Iris pigment epithelial cell (primary cell): ENCODE measurements around the gene UGT1A7.

Source experiments
- DNase-seq: peaks from one replicate; pipeline ENCODE4 v3.0.0-alpha.2; 2011; ENCODE audit warnings: low read depth

UGT1A7 gene

GRCh38 chr2:233817995-233818638 is 136.4 kb downstream of the UGT1A7 start:
- no peak for DNase-seq

DNA sequence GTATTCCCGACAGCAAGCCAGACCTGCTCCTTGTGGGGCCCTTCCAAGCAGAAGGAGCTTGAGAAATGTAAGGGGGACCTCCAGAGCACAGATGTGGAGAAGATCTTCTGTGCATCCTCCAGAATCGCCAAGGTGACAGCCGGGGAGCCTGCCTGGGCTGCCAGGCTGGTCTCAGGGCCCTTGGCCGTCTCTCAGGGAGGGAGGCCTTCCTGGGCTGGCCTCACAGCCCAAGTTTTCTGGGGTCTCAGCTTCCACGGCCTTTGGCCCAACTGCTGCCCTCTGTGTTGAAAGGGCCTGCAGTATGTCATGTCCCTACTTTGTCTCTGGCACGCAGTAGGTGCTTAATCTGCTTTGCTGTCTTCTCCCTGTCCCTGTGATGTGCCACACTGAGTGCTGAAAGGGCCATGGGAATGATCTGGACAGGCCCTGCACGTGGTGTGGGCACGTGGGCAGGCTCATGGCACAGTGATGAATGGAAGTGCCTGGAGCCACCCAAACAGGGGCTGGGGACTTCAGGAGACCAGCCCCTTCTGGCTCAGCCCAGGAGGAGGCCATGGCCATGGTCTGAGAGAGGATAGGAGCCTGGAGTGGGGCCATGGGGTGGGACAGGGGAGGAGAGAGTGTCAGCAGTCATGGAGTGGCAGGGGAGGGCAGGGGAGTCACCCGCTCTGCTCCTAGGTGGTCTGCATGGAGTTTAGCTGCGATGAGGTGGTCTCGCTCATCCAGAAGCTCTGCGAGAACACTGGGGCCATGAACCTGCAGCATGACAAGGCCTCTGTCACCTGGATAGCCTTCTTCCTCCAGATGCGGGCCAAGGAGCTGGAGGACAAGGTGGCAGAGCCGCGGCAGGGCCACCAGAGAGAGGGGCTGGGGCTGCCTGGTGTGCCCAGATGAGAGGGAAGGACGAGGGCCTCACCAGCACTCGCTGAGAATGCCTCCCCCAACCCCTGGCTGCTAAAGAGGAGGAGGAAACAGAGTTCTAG is 137.2 kb downstream of the UGT1A7 start:
- DNase-seq: no peak

DNA sequence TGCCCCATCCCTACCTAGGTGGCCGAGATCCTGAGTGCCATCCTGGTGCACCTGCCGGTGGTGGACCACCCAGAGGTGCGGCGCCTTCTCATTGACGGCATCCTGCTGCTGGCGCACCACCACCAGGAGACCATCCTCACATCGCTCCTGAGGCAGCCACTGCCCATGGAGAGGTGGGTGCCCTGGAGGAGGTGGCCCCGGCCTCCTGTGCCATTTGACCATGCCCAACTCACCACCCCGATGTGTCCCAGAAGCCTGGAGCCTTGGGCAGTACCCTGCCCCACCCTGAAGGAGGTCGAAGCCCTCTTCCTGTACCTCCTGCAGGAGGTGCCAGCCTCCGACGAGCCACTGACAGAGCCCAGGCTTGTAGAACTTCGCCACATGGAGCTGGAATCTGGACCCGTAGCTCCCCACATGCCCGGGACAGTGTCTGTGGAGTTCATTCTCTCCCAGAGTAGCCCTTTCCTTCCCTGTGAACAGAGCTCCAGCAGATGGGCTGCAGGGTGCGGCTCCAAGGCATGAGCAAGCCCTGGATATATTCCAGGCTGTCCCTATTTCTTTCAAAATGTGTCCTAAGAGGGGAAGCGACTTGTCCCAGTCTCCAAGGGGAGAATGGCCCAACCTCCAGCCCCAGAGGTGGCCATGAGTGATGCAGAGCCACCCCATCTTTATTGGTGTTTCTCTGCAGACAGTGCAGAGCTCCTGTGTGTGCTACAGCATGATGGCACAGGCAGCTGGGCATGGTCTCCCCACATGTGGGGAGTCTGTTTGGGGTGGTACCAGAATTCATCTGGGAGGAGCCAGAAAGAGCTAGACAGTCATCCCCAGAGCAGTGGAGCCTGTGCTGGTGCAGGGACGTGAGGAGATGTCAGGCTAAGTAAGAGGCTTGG is 138.4 kb downstream of the UGT1A7 start:
- no peak for DNase-seq

GRCh38 chr2:233820774-233821105 is 139.0 kb downstream of the UGT1A7 start:
- no peak for DNase-seq

GRCh38 chr2:233821196-233821595 is 139.5 kb downstream of the UGT1A7 start:
- no peak for DNase-seq

DNA sequence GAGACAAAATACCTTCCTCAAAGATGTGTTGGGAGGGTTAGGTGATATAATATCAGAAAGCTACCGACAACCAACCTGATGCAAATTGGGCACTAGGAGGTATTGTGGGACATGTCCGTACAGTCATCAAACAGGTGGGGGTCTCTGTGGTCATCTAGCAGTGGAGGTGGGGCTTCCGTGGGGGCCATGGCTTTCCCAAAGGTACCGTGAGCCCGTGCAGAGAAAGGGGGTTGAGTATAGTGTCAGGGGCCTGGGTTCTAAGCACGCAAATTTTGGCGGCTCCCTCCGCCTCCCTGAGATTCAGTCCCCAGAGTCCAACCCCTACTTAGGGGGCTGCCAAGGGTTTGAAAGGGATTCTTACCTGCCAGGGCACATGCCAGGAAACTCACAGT is 140.0 kb downstream of the UGT1A7 start:
- DNase-seq: no peak

- DNase-seq: no peak
Measured at GRCh38 chr2:233822101-233822771, 140.5 kb downstream of the UGT1A7 start.
